Stimulated activated CD4-positive, alpha-beta T cell treated with anti-CD3 and anti-CD28 coated beads, Interleukin-1b, Interleukin-23, amount 100 ng/mL, for 48 hours (primary cell): ENCODE data around the gene KRT6B.
"Not testable (repeated sequence)": the region's sequence is repeated elsewhere in the genome, so short reads cannot be mapped to it uniquely, and the experiment has no call there.

ENCODE experiments used
- DNase-seq: peaks from one replicate; pipeline ENCODE4 v3.0.0-alpha.2; 2020

KRT6B gene

GRCh38 chr12:52410589-52411248 lies 41.2 kb downstream of the KRT6B start:
- DNase-seq = not testable (repeated sequence)

GRCh38 chr12:52407918-52408317 lies 44.0 kb downstream of the KRT6B start:
- no peak for DNase-seq

GRCh38 chr12:52405922-52406385 lies 46.0 kb downstream of the KRT6B start, which contains the start of gene KRT82:
KRT82 (minus strand) TSS chr12:52406335; CDS start chr12:52406277, 58 bp downstream.
- no peak for DNase-seq

DNA sequence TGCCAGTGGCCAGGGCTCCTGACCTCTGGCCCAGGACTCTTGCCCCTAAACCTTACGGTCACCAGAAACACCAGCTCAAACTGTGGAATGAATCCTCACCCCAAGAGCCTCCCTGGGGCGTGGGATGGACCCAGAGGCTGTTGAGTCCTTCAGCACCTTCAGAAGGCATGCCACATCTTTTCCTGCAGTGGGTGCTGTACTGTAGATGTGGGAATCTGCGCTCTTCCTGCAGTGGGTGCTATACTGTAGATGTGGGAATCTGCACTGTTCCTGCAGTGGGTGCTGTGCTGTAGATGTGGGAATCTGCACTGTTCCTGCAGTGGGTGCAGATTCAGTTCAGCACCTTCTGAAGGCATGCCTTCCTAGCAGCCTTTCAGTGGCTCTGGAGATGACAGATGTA lies 47.0 kb downstream of the KRT6B start:
- no peak for DNase-seq

DNA sequence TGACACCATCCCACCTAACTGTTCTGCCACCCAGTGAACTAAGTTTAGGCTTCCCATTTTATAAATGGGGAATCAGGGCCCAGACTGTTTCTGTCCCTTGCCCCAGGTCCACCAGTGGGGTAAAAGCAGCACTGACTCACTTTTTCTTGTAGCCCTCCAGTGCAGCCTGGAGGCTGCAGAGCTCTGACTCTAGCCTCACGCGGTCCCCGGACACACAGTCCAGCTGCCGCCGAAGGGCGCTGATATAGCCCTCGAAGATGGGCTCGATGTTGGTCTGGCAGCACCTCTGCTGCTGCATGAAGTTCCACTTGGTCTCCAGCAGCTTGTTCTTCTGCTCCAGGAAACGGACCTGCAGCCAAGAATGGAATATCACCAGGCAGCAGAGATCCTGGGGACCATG lies 48.4 kb downstream of the KRT6B start:
- DNase-seq = no peak

DNA sequence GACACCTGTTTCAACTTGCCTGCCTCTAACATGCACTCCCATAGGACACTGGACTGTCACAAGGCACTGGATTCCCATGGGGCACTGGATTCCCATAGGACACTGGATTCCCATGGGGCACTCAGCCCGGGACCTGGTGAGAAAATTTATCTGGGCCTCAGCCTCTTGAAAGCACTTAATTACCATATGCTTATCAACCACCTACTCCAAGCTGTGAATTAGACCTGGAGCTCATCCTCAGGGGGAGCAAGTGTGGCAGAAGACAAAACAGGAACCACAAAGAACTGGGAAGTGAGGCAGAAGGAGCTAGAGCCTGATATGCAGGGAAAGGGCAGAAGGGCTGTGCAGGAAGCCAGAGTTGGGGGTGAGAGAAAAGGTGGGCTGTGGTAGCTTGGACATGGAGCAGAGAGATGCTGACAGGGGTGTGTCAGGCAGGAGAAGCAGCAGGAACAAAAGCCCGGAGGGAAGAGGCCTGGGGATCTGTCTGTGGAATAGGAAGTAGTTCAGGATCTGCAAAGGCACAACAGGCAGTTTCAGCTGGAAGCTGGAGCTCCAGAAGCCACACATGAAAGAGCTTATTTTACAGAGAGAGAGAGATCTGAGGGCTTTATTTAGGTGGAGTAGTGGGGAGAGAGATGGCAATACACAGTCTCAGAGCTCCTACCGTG lies 48.9 kb downstream of the KRT6B start:
- DNase-seq = no peak

GRCh38 chr12:52402377-52402776 lies 49.6 kb downstream of the KRT6B start:
- DNase-seq = no peak

GRCh38 chr12:52401926-52402325 lies 50.0 kb downstream of the KRT6B start:
- no peak for DNase-seq

DNA sequence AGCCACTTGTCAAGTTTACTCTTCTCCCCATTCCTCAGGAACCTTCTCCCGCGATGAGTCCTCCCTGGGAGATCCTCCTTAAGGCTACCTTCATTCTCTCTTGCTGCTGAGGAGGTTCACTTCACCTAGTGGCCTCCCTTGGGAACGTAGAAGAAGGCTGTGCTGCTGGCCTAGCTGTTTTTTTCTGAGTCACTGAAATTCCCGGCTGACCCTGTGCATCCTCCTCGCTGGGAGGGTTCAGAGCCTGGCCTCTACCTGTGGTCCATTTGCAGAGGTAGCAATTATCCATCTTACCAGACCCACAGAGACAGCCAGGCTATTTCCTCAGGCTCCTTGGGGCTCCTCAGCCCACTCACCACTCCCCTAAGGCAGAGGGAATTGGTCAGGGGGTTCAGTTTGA lies 50.4 kb downstream of the KRT6B start:
- no peak for DNase-seq

GRCh38 chr12:52400906-52401305 lies 51.0 kb downstream of the KRT6B start:
- DNase-seq = no peak

DNA sequence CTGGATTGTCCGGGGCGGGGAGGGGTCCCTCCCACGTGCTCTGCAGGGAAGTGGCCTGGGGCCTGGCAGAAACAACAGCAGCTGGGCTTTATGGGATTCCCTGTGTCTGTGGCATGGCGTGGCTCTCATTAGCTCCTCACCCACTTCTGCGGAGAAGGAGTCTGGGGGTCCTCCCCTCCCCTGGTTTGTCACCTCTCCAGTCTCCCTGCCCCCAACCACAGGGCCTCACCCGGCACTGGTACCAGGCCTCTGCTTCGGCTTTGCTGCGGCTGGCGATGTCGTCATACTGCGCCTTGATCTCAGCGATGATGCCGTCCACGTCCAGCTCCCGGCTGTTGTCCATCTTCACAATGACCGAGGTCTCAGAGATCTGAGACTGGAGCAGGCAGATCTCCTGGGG lies 52.2 kb downstream of the KRT6B start:
- DNase-seq = no peak

DNA sequence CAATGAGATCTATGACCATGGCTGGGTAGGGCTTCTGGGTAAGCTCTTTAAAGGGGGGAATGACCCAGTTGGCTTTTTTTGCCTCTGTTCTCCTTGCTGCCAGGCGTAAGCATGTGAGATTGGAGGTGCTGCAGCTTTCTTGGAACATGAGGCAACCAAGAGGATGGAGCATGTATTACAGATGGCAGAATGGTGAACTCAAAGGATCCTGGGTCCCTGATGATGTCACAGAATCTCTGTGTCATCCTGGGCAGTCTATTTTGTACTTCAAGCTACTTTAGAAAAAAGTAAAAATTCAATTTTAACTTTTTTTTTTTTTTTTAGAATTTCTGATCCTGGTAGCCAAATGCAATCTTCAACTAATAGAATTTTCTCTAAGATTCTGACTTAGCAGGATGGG lies 53.8 kb downstream of the KRT6B start:
- no peak for DNase-seq

- DNase-seq = no peak
These were observed 55.3 kb downstream of the KRT6B start for GRCh38 chr12:52396656-52397055.
